ENCODE measurements around the gene XIRP2. TPM values are rescaled to one million over a fixed set of nuclear protein-coding genes. Genes with fewer than 3 reads are reported as not detected.

XIRP2 gene
- total and polyA plus RNA-seq, 2 of the 8 experiments (the other 6 are each of a cell fraction or from before 2014, with no cell fraction given), result 0.11 TPM; not detected in 1

- no peak overlapping the region for H3K9ac ChIP-seq (replicated peaks in 1 of 4; ENCODE audit: extremely low read depth in 1 of 4, low read depth in 3 of 4, low read length in 3 of 4)
- H3K36me3 ChIP-seq (ENCODE audit: control insufficient read depth in 2 of 4, insufficient read depth in 4 of 4, low read length in 3 of 4), result no peaks in the 10 kb centered on the region
- no peaks in the 10 kb centered on the region for H3K79me1 ChIP-seq (ENCODE audit: low read depth, low read length)
- H3K56ac ChIP-seq (replicated peaks; ENCODE audit: insufficient read length, low read depth, low read length), result no peak overlapping the region
- FAIRE-seq, result no peak
- no peak overlapping the region for H3K4ac ChIP-seq (replicated peaks; ENCODE audit: insufficient read length, low read depth, low read length)
- H4K91ac ChIP-seq (replicated peaks; ENCODE audit: insufficient read length, low read length), result no peak overlapping the region
- H4K8ac ChIP-seq (ENCODE audit: extremely low read depth, insufficient read depth, low read length), result no peak overlapping the region
- no peak overlapping the region for H2BK15ac ChIP-seq (ENCODE audit: low read length)
- no peak overlapping the region for H3K27ac ChIP-seq (ENCODE audit: low read depth, low read length)
- no peak overlapping the region for H2BK120ac ChIP-seq (replicated peaks; ENCODE audit: low read depth, low read length)
- H3K4me3 ChIP-seq (ENCODE audit: extremely low read depth in 1 of 4, insufficient read depth in 2 of 4, low read depth in 3 of 4, low read length in 4 of 4), result no peak overlapping the region
- no peak overlapping the region for H3K18ac ChIP-seq (ENCODE audit: extremely low read depth, low read length)
- H3K9me3 ChIP-seq (ENCODE audit: insufficient read depth in 2 of 2, low read depth in 1 of 2, low read length in 1 of 2), result no peaks in the 10 kb centered on the region
- no peaks in the 10 kb centered on the region for H3K27me3 ChIP-seq (replicated peaks in 1 of 4; ENCODE audit: control insufficient read depth in 3 of 4, extremely low read depth in 1 of 4, insufficient read depth in 3 of 4, low read length in 3 of 4)
- 90% methylated on average over 3 of the region's 3 CpGs; no CpG with 5 or more reads in 1 of the 2 experiments for WGBS, 2 experiments (ENCODE audit: extremely low coverage in 1 of 2, insufficient coverage in 1 of 2, insufficient read length in 1 of 2, insufficient replicate concordance in 2 of 2, low coverage in 1 of 2, low lambda C conversion rate in 2 of 2, missing lambda C conversion rate in 1 of 2)
- no peak overlapping the region for H2BK20ac ChIP-seq (ENCODE audit: low read length)
- no peaks in the 10 kb centered on the region for H3K23me2 ChIP-seq (ENCODE audit: low read depth, low read length)
- H3K14ac ChIP-seq (ENCODE audit: insufficient read length), result no peak overlapping the region
- no peak overlapping the region for H4K5ac ChIP-seq (ENCODE audit: insufficient read length, low read depth, low read length)
- no peak overlapping the region for H3K4me2 ChIP-seq (ENCODE audit: insufficient read depth in 1 of 2, low read depth in 2 of 2, low read length in 2 of 2)
- H2BK12ac ChIP-seq (ENCODE audit: low read depth, low read length), result no peak overlapping the region
- H3K79me2 ChIP-seq (ENCODE audit: control insufficient read depth in 1 of 2, insufficient read depth in 2 of 2, low read length in 2 of 2), result no peaks in the 10 kb centered on the region
- ChIA-PET POLR2A (ENCODE audit: partially characterized antibody) (no interaction called here), CTCF (ENCODE audit: partially characterized antibody) (no interaction called here)
- no peak overlapping the region for H3K23ac ChIP-seq (ENCODE audit: insufficient read length)
- no peak for DNase-seq (ENCODE audit: low read depth in 1 of 2, low spot score in 2 of 2)
- no peak overlapping the region for H2AFZ ChIP-seq (ENCODE audit: low read length)
- H3K4me1 ChIP-seq (replicated peaks in 1 of 4; ENCODE audit: control insufficient read depth in 3 of 4, insufficient read depth in 4 of 4, low read length in 3 of 4), result no peaks in the 10 kb centered on the region
- no peak overlapping the region for H2BK5ac ChIP-seq (ENCODE audit: low read depth, low read length)
- H2AK5ac ChIP-seq (ENCODE audit: low read depth, low read length), result no peak overlapping the region
- H4K20me1 ChIP-seq (replicated peaks in 1 of 2; ENCODE audit: control insufficient read depth in 1 of 2, insufficient read depth in 2 of 2, low read length in 2 of 2), result no peaks in the 10 kb centered on the region
- TF ChIP-seq MAFK (IDR thresholded peaks at IDR 0.05; ENCODE audit: low read depth, low read length) (no peak), POU5F1 (IDR thresholded peaks at IDR 0.05; ENCODE audit: low read depth, low read length) (no peak), CHD1 (IDR thresholded peaks at IDR 0.05; ENCODE audit: low read depth, low read length) (no peak)
Observed at GRCh38 chr2:167015806-167016205, 127.5 kb downstream of the XIRP2 start.

Measured in H1 (cell line).